GM10847 (cell line): ENCODE measurements around the gene DENND1A.
A peak's percentile ranks its signal among the peaks of the same experiment; 100 is the strongest.

ENCODE experiments used
- POLR2A ChIP-seq: IDR thresholded peaks from 2 replicates; pipeline ENCODE4 v1.6.1; 2011; ENCODE audit not compliant: insufficient read length; ENCODE audit errors: extremely low read depth

Gene DENND1A

GRCh38 chr9:123354806-123355508 is 575.0 kb downstream of the DENND1A start:
- no peak for TF ChIP-seq POLR2A

- no peak for TF ChIP-seq POLR2A
Measured at GRCh38 chr9:123353984-123354591, 575.8 kb downstream of the DENND1A start.

GRCh38 chr9:123353041-123353440 is 576.9 kb downstream of the DENND1A start:
- TF ChIP-seq POLR2A, result no peak

DNA sequence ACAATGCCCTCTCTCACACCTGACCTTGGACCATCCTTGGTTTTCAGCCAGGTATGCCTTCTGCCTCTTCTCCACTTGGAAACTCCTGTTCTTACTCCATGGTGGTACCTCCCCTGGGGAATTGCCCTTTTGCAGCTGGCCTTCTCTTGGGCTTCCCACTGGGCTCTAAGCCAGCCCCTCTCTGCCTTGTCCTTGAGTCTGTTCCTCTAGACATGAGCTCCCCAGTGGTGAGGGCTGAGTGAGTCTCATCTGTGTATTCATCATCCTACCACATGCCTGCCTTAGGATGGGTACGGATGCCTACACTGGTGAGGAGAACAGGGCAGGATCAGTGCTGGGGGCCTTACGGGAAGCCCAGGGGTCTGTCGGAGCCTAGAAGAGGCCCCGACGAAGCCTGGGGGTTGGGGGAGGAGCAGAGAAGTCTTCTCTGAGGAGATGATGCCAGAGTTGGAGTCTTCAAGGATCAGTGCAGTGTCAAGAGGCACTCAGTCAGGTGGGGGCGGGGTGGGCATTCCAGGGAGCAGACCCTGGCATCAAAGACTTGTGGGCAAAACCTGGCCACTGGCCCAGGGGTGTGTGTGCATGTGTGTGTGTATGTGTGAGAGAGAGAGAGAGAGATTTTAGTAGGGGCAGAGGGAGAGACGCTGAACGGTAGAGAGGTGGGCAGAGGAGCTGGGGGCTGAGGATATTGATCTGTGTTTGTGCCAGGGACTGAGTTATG is 579.2 kb downstream of the DENND1A start:
- TF ChIP-seq POLR2A, result no peak

- TF ChIP-seq POLR2A, result no peak
Measured at GRCh38 chr9:123349691-123350480, 580.0 kb downstream of the DENND1A start.

DNA sequence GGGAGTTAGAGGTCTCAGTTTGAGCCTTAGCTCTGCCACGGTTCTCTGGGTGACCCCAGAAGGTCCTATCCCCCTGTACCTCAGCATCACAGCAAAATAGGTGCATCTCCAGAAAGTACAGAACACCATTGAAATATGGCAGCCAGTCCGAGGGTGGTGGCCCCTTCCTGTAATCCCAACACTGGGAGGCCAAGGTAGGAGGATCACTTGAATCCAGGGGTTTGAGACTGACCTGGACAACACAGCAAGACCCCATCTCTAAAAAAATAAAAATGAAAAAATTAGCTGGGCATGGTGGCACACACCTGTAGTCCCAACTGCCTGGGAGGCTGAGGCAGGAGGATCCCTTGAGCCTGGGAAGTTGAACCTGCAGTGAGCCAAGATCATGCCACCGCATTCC is 580.9 kb downstream of the DENND1A start:
- TF ChIP-seq POLR2A, result no peak

GRCh38 chr9:123348317-123348992 is 581.5 kb downstream of the DENND1A start:
- TF ChIP-seq POLR2A, result no peak

DNA sequence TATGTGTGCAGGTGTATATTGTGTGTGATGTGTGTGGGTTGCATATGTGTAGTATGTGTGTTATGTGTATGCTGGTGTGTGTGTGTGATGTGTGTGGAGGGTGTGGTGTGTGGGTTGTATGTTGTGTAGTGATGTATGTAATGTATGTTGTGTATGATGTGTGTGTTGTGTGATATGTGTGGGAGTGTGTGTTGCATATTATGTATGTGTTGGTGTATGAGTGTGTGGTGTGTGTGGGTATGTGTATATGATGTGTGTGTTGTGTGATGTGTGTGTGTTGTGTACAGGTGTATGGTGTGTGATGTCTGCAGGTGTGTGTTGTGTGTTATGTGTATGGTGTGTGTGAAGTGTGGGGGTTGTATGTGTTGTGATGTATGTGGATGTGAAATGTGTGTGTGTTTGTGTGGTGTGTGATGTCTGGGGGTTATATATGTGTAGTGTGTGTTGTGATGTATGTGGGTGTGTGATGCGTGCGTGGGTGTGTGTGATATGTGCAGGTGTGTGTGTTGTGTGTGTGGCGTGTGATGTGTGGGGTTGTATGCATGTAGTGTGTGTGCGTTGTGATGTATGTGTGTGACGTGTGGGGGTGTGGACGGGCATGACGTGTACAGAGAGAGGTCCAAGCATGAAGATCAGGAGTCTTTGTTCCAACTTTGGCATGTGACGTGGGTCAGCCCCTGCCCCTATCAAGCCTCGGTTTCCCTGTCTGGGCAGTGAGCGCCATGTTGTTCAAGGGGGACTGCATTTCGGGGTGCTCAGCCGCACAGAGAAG is 582.5 kb downstream of the DENND1A start:
- TF ChIP-seq POLR2A, result no peak

DNA sequence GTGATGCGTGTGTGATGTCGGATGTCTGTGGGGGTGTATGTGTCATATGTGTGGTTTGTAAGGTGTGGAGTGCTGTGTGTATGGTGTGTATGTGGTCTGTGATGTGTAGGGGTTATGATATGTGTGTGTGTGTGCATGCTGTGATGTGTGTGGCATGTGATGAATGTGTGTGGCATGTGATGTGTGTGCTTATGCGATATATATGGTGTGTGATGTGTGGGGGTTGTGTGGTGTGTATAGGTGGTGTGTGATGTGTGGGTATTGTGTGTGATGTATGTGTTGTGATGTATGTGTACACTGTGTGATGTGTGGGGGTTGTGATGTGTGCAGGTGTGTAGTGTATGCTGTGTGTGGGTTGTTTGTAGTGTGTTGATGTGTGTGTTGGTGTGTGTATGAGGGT is 583.1 kb downstream of the DENND1A start:
- no peak for TF ChIP-seq POLR2A

- no peak for TF ChIP-seq POLR2A
Measured at GRCh38 chr9:123346026-123346425, 583.9 kb downstream of the DENND1A start.

GRCh38 chr9:123345567-123345955 is 584.4 kb downstream of the DENND1A start:
- no peak for TF ChIP-seq POLR2A

DNA sequence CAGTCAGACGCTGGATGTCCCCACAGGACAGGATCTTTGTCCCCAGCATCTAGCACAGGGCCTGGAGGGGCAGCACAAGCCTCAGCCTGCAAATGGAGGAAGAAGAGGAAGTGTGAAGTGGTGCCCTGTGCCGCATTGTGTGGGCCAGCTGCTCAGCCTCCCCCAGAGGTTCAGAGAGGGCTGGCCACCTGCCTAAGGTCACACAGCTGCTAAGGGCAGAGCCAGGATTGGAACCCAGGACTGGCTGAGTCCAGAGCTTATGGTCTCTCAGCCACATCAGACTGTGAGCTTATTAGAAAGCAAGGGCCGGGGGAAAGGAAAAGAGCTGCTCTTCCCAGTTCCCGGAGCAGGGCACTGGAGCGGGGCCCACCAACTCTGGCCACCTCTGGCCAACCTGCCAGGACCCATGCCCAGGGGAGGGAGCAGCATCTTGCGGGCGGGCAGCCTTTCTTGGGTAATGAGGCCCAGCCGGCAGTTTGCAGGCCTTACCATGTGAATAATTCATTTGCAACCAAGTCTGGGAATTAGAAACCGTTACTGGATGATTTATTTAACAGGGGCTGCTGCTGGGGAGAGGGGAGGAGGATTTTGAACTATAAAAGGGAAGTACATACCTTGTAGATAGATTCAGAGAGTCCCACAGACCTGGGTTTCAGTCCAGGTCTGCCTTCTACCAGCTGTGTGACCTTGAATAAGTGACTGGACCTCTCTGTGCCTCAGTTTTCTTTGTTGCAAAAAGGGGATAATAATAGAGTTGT is 585.6 kb downstream of the DENND1A start:
- TF ChIP-seq POLR2A, result no peak

DNA sequence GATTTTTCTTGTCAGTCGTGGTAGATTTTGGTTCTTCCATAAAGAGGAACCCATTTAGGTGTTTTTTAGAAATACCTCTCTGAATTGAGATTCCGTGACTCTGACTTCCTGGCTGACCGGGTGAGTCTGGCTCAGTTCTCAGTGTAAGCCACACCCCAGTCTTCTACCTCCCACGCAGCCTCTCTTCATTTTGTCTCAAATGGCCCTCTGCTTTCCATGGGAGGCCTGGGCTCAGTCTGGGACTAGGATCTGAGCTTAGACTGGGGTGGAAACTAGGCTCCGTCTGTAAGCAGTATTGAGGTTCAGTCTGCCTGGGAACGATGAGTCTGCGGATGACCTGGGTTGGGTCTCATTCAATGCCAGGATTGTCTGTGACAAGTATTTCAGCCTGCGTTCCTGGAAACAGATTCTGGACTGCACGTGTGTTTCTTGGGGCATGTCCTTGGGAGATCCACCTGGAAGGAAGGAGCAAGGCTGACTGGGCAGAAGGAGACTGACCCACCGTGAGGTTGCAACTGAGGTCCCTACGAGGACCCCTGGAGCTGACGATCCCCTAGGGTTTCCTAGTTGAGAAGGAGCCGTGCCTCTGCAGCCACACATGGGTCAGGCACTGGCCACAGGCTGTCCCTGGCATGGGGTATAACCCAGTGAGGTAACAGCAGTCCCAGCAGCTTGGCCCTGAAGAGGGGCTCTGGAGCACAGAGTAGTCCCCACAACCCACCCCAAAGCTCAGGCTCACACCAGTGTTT is 586.3 kb downstream of the DENND1A start:
- peak; percentile 15 for TF ChIP-seq POLR2A
